ENCODE data around the gene MRPS18B.

- TF ChIP-seq POLR2A (IDR thresholded peaks at IDR 0.05) (no peak), POLR2AphosphoS5 (IDR thresholded peaks at IDR 0.05) (no peak)
- TF ChIP-seq, protein P1, sequence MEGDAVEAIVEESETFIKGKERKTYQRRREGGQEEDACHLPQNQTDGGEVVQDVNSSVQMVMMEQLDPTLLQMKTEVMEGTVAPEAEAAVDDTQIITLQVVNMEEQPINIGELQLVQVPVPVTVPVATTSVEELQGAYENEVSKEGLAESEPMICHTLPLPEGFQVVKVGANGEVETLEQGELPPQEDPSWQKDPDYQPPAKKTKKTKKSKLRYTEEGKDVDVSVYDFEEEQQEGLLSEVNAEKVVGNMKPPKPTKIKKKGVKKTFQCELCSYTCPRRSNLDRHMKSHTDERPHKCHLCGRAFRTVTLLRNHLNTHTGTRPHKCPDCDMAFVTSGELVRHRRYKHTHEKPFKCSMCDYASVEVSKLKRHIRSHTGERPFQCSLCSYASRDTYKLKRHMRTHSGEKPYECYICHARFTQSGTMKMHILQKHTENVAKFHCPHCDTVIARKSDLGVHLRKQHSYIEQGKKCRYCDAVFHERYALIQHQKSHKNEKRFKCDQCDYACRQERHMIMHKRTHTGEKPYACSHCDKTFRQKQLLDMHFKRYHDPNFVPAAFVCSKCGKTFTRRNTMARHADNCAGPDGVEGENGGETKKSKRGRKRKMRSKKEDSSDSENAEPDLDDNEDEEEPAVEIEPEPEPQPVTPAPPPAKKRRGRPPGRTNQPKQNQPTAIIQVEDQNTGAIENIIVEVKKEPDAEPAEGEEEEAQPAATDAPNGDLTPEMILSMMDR (IDR thresholded peaks at IDR 0.05): no peak
Observed at GRCh38 chr6:30570263-30570662, 47.4 kb upstream of the MRPS18B start.
